ENCODE measurements around the gene POLR1D.

GRCh38 chr13:27638001-27638400, 16.3 kb downstream of the POLR1D start:
- no peak for TF ChIP-seq CREB1 (CRISPR knock-in tag; IDR thresholded peaks at IDR 0.05)
- no peak for TF ChIP-seq JUN (CRISPR knock-in tag; IDR thresholded peaks at IDR 0.05)
- TF ChIP-seq CTCF (IDR thresholded peaks at IDR 0.05) = no peak
- TF ChIP-seq E2F1 (CRISPR knock-in tag; IDR thresholded peaks at IDR 0.05) = no peak
- no peak for TF ChIP-seq USF2 (CRISPR knock-in tag; IDR thresholded peaks at IDR 0.05)
- TF ChIP-seq SP1 (CRISPR knock-in tag; conservative IDR thresholded peaks at IDR 0.05) = no peak
- no peak for TF ChIP-seq E2F4 (CRISPR knock-in tag; IDR thresholded peaks at IDR 0.05; ENCODE audit: borderline replicate concordance, low read depth)
- no peak for TF ChIP-seq CBFB (CRISPR knock-in tag; IDR thresholded peaks at IDR 0.05; ENCODE audit: low read depth)
- TF ChIP-seq ATF3 (CRISPR knock-in tag; conservative IDR thresholded peaks at IDR 0.05) = no peak
- TF ChIP-seq MLX (CRISPR knock-in tag; IDR thresholded peaks at IDR 0.05) = no peak
- TF ChIP-seq FOXP4 (CRISPR knock-in tag; IDR thresholded peaks at IDR 0.05) = no peak
